H1 (cell line): ENCODE data around the gene CUZD1. TPM values are rescaled to one million over a fixed set of nuclear protein-coding genes. Genes with fewer than 3 reads are reported as not detected.

ENCODE experiments used
- CTCF ChIA-PET: fragments of 300-600 bp; sonication (Branson Sonifier 250); formaldehyde crosslinking; loops from one replicate; lab custom pipeline; 2021; ENCODE audit not compliant: partially characterized antibody; lab: Charles Lee
- POLR2A ChIA-PET: fragments of 300-600 bp; sonication (Branson Sonifier 250); formaldehyde crosslinking; loops from one replicate; lab custom pipeline; 2021; ENCODE audit warnings: inconsistent platforms; ENCODE audit not compliant: partially characterized antibody; lab: Charles Lee
- DNase-seq, 2 experiments: peaks; one replicate each; pipeline versions ENCODE4 v3.0.0 to v3.0.0-alpha.2; 2010 to 2022; ENCODE audit warnings: low spot score in 2 of 2, low read depth in 1 of 2, mixed read lengths in 1 of 2
- FAIRE-seq: peaks from 2 replicates; lab custom pipeline; 2011; peaks lifted over from hg19 to GRCh38; lab: Jason Lieb, UNC
- H2AFZ ChIP-seq: 2 replicates; pipeline ENCODE4 v1.8.1; 2012; ENCODE audit warnings: low read length, inconsistent platforms
- H2AK5ac ChIP-seq: 2 replicates; pipeline ENCODE4 v1.6.1; 2013; ENCODE audit warnings: low read depth, low read length
- H2BK120ac ChIP-seq: replicated peaks from 2 replicates; pipeline ENCODE3; 2013; ENCODE audit warnings: low read depth, low read length, inconsistent platforms
- H2BK12ac ChIP-seq: 2 replicates; pipeline ENCODE4 v1.6.1; 2013; ENCODE audit warnings: low read depth, low read length
- H2BK15ac ChIP-seq: 2 replicates; pipeline ENCODE4 v1.6.1; 2013; ENCODE audit warnings: low read length
- H2BK20ac ChIP-seq: 2 replicates; pipeline ENCODE4 v1.6.1; 2013; ENCODE audit warnings: low read length
- H2BK5ac ChIP-seq: 2 replicates; pipeline ENCODE4 v1.6.1; 2013; ENCODE audit warnings: low read depth, low read length
- H3K14ac ChIP-seq: 2 replicates; pipeline ENCODE4 v1.6.1; 2013; ENCODE audit warnings: inconsistent platforms; ENCODE audit not compliant: insufficient read length
- H3K18ac ChIP-seq: 2 replicates; pipeline ENCODE4 v1.6.1; 2013; ENCODE audit warnings: low read length; ENCODE audit errors: extremely low read depth
- H3K23ac ChIP-seq: 2 replicates; pipeline ENCODE4 v1.6.1; 2013; ENCODE audit warnings: inconsistent platforms; ENCODE audit not compliant: insufficient read length
- H3K23me2 ChIP-seq: 2 replicates; pipeline ENCODE4 v1.6.1; 2013; ENCODE audit warnings: low read depth, low read length
- H3K27ac ChIP-seq: 2 replicates; pipeline ENCODE4 v1.6.1; 2011; ENCODE audit warnings: low read depth, low read length, inconsistent platforms
- H3K27me3 ChIP-seq, 4 experiments: replicated peaks in 1 of 4; 1 replicate in 1 of 4; 2 replicates in 3 of 4; pipeline versions ENCODE4 v1.6.1 to v1.8.1; 2011 to 2013; ENCODE audit warnings: low read length in 3 of 4, mild to moderate bottlenecking in 3 of 4, inconsistent platforms in 2 of 4, mixed read lengths in 2 of 4, moderate library complexity in 1 of 4; ENCODE audit not compliant: control insufficient read depth in 3 of 4, insufficient read depth in 3 of 4; ENCODE audit errors: extremely low read depth in 1 of 4
- H3K36me3 ChIP-seq, 4 experiments: 2 replicates each; pipeline versions ENCODE4 v1.6.1 to v1.8.1; 2011 to 2013; ENCODE audit warnings: mild to moderate bottlenecking in 4 of 4, low read length in 3 of 4, moderate library complexity in 2 of 4, control low read depth in 1 of 4, inconsistent platforms in 1 of 4; ENCODE audit not compliant: insufficient read depth in 4 of 4, control insufficient read depth in 2 of 4
- H3K4ac ChIP-seq: replicated peaks from 2 replicates; pipeline ENCODE3; 2013; ENCODE audit warnings: low read length, low read depth, mixed read lengths, inconsistent platforms; ENCODE audit not compliant: insufficient read length
- H3K4me1 ChIP-seq, 4 experiments: replicated peaks in 1 of 4; 1 replicate in 1 of 4; 2 replicates in 3 of 4; pipeline versions ENCODE4 v1.6.1 to v1.8.1; 2011 to 2013; ENCODE audit warnings: low read length in 3 of 4, inconsistent platforms in 2 of 4, mixed read lengths in 1 of 4; ENCODE audit not compliant: insufficient read depth in 4 of 4, control insufficient read depth in 3 of 4
- H3K4me2 ChIP-seq, 2 experiments: 2 replicates each; pipeline versions ENCODE4 v1.6.1 to v1.8.1; 2011 to 2013; ENCODE audit warnings: low read depth in 2 of 2, low read length in 2 of 2, control low read depth in 1 of 2, inconsistent platforms in 1 of 2, mild to moderate bottlenecking in 1 of 2; ENCODE audit not compliant: insufficient read depth in 1 of 2
- H3K4me3 ChIP-seq, 4 experiments: fragments of 200-600, 300-600 bp in 1 of 4; sonication (generic), shearing (Covaris generic), sonication (Bioruptor Twin) in 1 of 4; 2 replicates each; pipeline versions ENCODE4 v1.5.1 to v1.8.1; 2011 to 2016; ENCODE audit warnings: low read length in 4 of 4, low read depth in 3 of 4, control low read depth in 2 of 4, inconsistent platforms in 2 of 4, mild to moderate bottlenecking in 2 of 4, mixed read lengths in 1 of 4, moderate library complexity in 1 of 4; ENCODE audit not compliant: insufficient read depth in 2 of 4; ENCODE audit errors: extremely low read depth in 1 of 4
- H3K56ac ChIP-seq: replicated peaks from 2 replicates; pipeline ENCODE3; 2013; ENCODE audit warnings: low read depth, mild to moderate bottlenecking, mixed read lengths, low read length, inconsistent platforms; ENCODE audit not compliant: insufficient read length
- H3K79me1 ChIP-seq: 2 replicates; pipeline ENCODE4 v1.6.1; 2013; ENCODE audit warnings: low read depth, low read length, control low read depth
- H3K79me2 ChIP-seq, 2 experiments: 2 replicates each; pipeline versions ENCODE4 v1.6.1 to v1.8.1; 2012 to 2013; ENCODE audit warnings: low read length in 2 of 2, mild to moderate bottlenecking in 2 of 2, inconsistent platforms in 1 of 2; ENCODE audit not compliant: insufficient read depth in 2 of 2, control insufficient read depth in 1 of 2
- H3K9ac ChIP-seq, 4 experiments: replicated peaks in 1 of 4; 1 replicate in 1 of 4; 2 replicates in 3 of 4; pipeline versions ENCODE4 v1.6.1 to v1.8.1; 2011 to 2013; ENCODE audit warnings: low read depth in 3 of 4, low read length in 3 of 4, control low read depth in 2 of 4, mild to moderate bottlenecking in 2 of 4, moderate library complexity in 2 of 4, inconsistent platforms in 1 of 4; ENCODE audit errors: extremely low read depth in 1 of 4
- H3K9me3 ChIP-seq, 2 experiments: 2 replicates each; pipeline versions ENCODE4 v1.6.1 to v1.8.1; 2012 to 2013; ENCODE audit warnings: mild to moderate bottlenecking in 2 of 2, moderate library complexity in 2 of 2, control low read depth in 1 of 2, inconsistent platforms in 1 of 2, low read depth in 1 of 2, low read length in 1 of 2, mixed read lengths in 1 of 2; ENCODE audit not compliant: insufficient read depth in 2 of 2
- H4K20me1 ChIP-seq, 2 experiments: replicated peaks in 1 of 2; 2 replicates each; pipeline versions ENCODE3 to v1.8.1; 2011 to 2013; ENCODE audit warnings: inconsistent platforms in 2 of 2, low read length in 2 of 2, mild to moderate bottlenecking in 1 of 2; ENCODE audit not compliant: insufficient read depth in 2 of 2, control insufficient read depth in 1 of 2
- H4K5ac ChIP-seq: 2 replicates; pipeline ENCODE4 v1.6.1; 2013; ENCODE audit warnings: low read length, low read depth, mixed read lengths, inconsistent platforms; ENCODE audit not compliant: insufficient read length
- H4K8ac ChIP-seq: 2 replicates; pipeline ENCODE4 v1.8.0; 2013; ENCODE audit warnings: mild to moderate bottlenecking, moderate library complexity, low read length, inconsistent platforms; ENCODE audit not compliant: insufficient read depth; ENCODE audit errors: extremely low read depth
- H4K91ac ChIP-seq: replicated peaks from 2 replicates; pipeline ENCODE3; 2013; ENCODE audit warnings: low read length, mixed read lengths, inconsistent platforms; ENCODE audit not compliant: insufficient read length
- ATF3 ChIP-seq: IDR thresholded peaks from 2 replicates; pipeline ENCODE4 v1.6.1; 2011; ENCODE audit warnings: low read depth, mild to moderate bottlenecking, low read length; ENCODE audit not compliant: insufficient read depth
- CBX8 ChIP-seq: fragments of 300-800, 300-1000 bp; sonication (generic); IDR thresholded peaks from 2 replicates; pipeline ENCODE4 v1.7.1; 2016; ENCODE audit warnings: low read depth, low read length, borderline replicate concordance
- JUND ChIP-seq: IDR thresholded peaks from 2 replicates; pipeline ENCODE4 v1.6.1; 2011; ENCODE audit warnings: mild to moderate bottlenecking, improper control_type of control experiment, low read length
- RAD21 ChIP-seq, 2 experiments: IDR thresholded peaks in 1 of 2; conservative IDR thresholded peaks in 1 of 2; 2 replicates each; pipeline ENCODE4 v1.6.1; 2011; ENCODE audit warnings: low read depth in 2 of 2, low read length in 2 of 2, improper control_type of control experiment in 1 of 2, inconsistent platforms in 1 of 2, mild to moderate bottlenecking in 1 of 2, moderate library complexity in 1 of 2
- SIN3A ChIP-seq, 2 experiments: IDR thresholded peaks in 1 of 2; conservative IDR thresholded peaks in 1 of 2; 2 replicates each; pipeline ENCODE4 v1.6.1; 2011 to 2012; ENCODE audit warnings: low read length in 2 of 2, improper control_type of control experiment in 1 of 2, low read depth in 1 of 2, mild to moderate bottlenecking in 1 of 2
- SP1 ChIP-seq: IDR thresholded peaks from 2 replicates; pipeline ENCODE4 v1.6.1; 2011; ENCODE audit warnings: low read depth, low read length
- WGBS, 2 experiments: shearing (Covaris generic) in 1 of 2; methylation state at CpG; one replicate each; pipeline versions ENCODE4 v1.1.6 to v1.1.7; 2013 to 2015; ENCODE audit warnings: low lambda C conversion rate in 2 of 2, mixed read lengths in 2 of 2, inconsistent platforms in 1 of 2, low coverage in 1 of 2, missing lambda C conversion rate in 1 of 2; ENCODE audit not compliant: insufficient replicate concordance in 2 of 2, insufficient coverage in 1 of 2, insufficient read length in 1 of 2; ENCODE audit errors: extremely low coverage in 1 of 2, missing lambda C conversion rate in 1 of 2; 5-methylcytosine and 5-hydroxymethylcytosine counted together
- polyA plus RNA-seq, 7 experiments: library from polyadenylated mRNA; depleted of rRNA in 3 of 7; stranded (reverse) in 5 of 7; unstranded in 2 of 7; fragments of >200 nt in 5 of 7; fragments of 200-250 nt in 2 of 7; gene quantifications; 1 replicate in 5 of 7; 2 replicates in 1 of 7; 4 replicates in 1 of 7; pipeline versions ENCODE4 v1.2.1 to v1.2.3, GENCODE V29; 2011 to 2013; ENCODE audit warnings: missing spikeins in 2 of 7, mixed read lengths in 2 of 7
- total RNA-seq: library from RNA; stranded (reverse); fragmentation: NEBNext Ultra II Directional; extraction: Animal tissue kit (Norgen Biotek cat#: 25700); gene quantifications from 2 replicates; pipeline ENCODE4 v1.2.1, GENCODE V29; 2021
- TF ChIP-seq, protein P1 (sequence below), 3 experiments: IDR thresholded peaks; 1 replicate in 2 of 3; 2 replicates in 1 of 3; pipeline versions ENCODE4 v1.5.1 to v1.6.1; 2011; ENCODE audit warnings: low read length in 3 of 3, mild to moderate bottlenecking in 3 of 3, inconsistent platforms in 2 of 3, low read depth in 1 of 3, moderate library complexity in 1 of 3; ENCODE audit not compliant: insufficient read depth in 1 of 3; ENCODE audit errors: control extremely low read depth in 1 of 3

The CUZD1 gene
- total and polyA plus RNA-seq, 2 of the 8 experiments (the other 6 are each of a cell fraction or from before 2014, with no cell fraction given), result 11.9 to 30.0 TPM

GRCh38 chr10:122786269-122786668 is 59.4 kb downstream of the CUZD1 start:
- Histone ChIP-seq H2AK5ac (no peak overlapping the region), H3K14ac (no peak overlapping the region), H3K9ac (no peak overlapping the region), H3K79me2 (no peaks in the 10 kb centered on the region), H3K36me3 (no peaks in the 10 kb centered on the region), H3K4me3 (no peak overlapping the region), H2BK20ac (no peak overlapping the region), H2BK120ac (no peak overlapping the region), H4K91ac (no peak overlapping the region), H3K18ac (no peak overlapping the region), H2BK12ac (no peak overlapping the region), H3K23me2 (no peaks in the 10 kb centered on the region), H2BK15ac (no peak overlapping the region), H3K56ac (no peak overlapping the region), H3K27me3 (0 out of 7 replicates have a peak, but pooled peaks cover 0 to 4% (median 0%) of the 10 kb centered on the region in 4 experiments), H3K9me3 (no peaks in the 10 kb centered on the region; a peak in 1 of 4 replicates), H2AFZ (no peak overlapping the region), H2BK5ac (no peak overlapping the region), H3K4ac (no peak overlapping the region), H3K4me1 (no peaks in the 10 kb centered on the region), H3K27ac (no peak overlapping the region), H3K23ac (no peak overlapping the region), H4K5ac (no peak overlapping the region), H3K79me1 (no peaks in the 10 kb centered on the region), H4K8ac (no peak overlapping the region), H4K20me1 (no peaks in the 10 kb centered on the region), H3K4me2 (no peak overlapping the region)
- ChIA-PET CTCF (interaction anchor here (0.9 kb wide), 1 partner anchor 61 kb away, joined by 3 read pairs; no protein-coding TSS in a partner anchor), POLR2A (interaction anchor here (1.0 kb wide), 1 partner anchor 13 kb away, joined by 4 read pairs; no protein-coding TSS in a partner anchor)
- FAIRE-seq (peak; percentile 92), DNase-seq (peak in 1 of 2 experiments; percentile 52)
- WGBS, 2 experiments, result 52% methylated on average over 3 of the region's 3 CpGs; no CpG with 5 or more reads in 1 of the 2 experiments
- peak in 1 of 2 experiments; percentile 66; a peak in 1 of 4 replicates for TF ChIP-seq SIN3A (conservative IDR thresholded peaks at IDR 0.05 in 1 of 2, IDR thresholded peaks at IDR 0.05 in 1 of 2; ENCODE audit: low read depth in 1 of 2, low read length in 2 of 2)
- no peak for TF ChIP-seq SP1
- no peak for TF ChIP-seq CBX8
- TF ChIP-seq RAD21 (IDR thresholded peaks at IDR 0.05 in 1 of 2, conservative IDR thresholded peaks at IDR 0.05 in 1 of 2; ENCODE audit: low read depth in 2 of 2, low read length in 2 of 2), result peak; percentile 4 to 23; a peak in 1 of 4 replicates
- TF ChIP-seq ATF3, result no peak
- TF ChIP-seq, protein P1, sequence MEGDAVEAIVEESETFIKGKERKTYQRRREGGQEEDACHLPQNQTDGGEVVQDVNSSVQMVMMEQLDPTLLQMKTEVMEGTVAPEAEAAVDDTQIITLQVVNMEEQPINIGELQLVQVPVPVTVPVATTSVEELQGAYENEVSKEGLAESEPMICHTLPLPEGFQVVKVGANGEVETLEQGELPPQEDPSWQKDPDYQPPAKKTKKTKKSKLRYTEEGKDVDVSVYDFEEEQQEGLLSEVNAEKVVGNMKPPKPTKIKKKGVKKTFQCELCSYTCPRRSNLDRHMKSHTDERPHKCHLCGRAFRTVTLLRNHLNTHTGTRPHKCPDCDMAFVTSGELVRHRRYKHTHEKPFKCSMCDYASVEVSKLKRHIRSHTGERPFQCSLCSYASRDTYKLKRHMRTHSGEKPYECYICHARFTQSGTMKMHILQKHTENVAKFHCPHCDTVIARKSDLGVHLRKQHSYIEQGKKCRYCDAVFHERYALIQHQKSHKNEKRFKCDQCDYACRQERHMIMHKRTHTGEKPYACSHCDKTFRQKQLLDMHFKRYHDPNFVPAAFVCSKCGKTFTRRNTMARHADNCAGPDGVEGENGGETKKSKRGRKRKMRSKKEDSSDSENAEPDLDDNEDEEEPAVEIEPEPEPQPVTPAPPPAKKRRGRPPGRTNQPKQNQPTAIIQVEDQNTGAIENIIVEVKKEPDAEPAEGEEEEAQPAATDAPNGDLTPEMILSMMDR (IDR thresholded peaks at IDR 0.05; ENCODE audit: control extremely low read depth in 1 of 3, insufficient read depth in 1 of 3, low read depth in 1 of 3, low read length in 3 of 3), result no peak
- TF ChIP-seq JUND, result no peak
